ENCODE results near the gene CCDC146. TPM values are rescaled to one million over a fixed set of nuclear protein-coding genes. Genes with fewer than 3 reads are reported as not detected.

The CCDC146 gene
- total and polyA plus RNA-seq, 10 of the 15 experiments (the other 5 are each of a cell fraction or from before 2014, with no cell fraction given) = 0.28 to 5.3 (median 1.3) TPM

DNA sequence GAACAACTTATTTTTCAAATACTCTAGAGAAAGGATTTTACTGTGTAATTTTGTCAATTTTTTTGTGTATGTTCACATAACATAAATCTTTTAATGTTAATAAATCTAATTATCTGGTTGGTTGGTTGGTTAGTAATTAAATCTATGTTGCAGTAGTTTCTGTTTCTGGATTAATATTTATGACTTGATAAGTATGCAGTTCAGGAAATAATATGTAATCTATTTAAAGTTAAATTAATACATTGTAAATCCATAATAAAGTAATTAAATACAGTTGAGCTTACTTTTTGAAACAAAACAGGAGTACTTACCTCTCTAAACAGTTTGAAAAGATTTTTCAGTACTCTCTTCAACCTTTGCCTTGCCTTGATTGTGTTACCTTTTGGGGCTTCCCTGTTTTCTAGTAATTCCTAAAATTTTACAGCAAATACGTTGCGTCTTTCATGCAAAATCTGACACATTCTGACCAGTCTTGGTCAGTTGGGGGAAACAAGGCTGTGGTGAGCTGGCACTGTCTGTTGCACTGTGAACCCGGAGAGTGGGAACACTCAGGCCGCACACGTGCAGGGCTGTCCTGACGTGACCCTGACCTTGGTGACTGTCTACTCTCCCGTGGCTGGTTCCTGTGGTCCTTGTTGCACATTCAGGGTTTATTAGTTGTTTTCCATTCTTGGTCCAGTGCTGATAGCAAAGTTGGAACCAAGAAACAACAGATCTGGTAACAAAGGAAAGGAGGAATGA, 122.8 kb downstream of the CCDC146 start (continued):
- TF ChIP-seq, protein P1, sequence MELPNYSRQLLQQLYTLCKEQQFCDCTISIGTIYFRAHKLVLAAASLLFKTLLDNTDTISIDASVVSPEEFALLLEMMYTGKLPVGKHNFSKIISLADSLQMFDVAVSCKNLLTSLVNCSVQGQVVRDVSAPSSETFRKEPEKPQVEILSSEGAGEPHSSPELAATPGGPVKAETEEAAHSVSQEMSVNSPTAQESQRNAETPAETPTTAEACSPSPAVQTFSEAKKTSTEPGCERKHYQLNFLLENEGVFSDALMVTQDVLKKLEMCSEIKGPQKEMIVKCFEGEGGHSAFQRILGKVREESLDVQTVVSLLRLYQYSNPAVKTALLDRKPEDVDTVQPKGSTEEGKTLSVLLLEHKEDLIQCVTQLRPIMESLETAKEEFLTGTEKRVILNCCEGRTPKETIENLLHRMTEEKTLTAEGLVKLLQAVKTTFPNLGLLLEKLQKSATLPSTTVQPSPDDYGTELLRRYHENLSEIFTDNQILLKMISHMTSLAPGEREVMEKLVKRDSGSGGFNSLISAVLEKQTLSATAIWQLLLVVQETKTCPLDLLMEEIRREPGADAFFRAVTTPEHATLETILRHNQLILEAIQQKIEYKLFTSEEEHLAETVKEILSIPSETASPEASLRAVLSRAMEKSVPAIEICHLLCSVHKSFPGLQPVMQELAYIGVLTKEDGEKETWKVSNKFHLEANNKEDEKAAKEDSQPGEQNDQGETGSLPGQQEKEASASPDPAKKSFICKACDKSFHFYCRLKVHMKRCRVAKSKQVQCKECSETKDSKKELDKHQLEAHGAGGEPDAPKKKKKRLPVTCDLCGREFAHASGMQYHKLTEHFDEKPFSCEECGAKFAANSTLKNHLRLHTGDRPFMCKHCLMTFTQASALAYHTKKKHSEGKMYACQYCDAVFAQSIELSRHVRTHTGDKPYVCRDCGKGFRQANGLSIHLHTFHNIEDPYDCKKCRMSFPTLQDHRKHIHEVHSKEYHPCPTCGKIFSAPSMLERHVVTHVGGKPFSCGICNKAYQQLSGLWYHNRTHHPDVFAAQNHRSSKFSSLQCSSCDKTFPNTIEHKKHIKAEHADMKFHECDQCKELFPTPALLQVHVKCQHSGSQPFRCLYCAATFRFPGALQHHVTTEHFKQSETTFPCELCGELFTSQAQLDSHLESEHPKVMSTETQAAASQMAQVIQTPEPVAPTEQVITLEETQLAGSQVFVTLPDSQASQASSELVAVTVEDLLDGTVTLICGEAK (IDR thresholded peaks at IDR 0.05; ENCODE audit: borderline replicate concordance) = no peak
- TF ChIP-seq NR2F1 (conservative IDR thresholded peaks at IDR 0.05) (no peak), ZNF622 (IDR thresholded peaks at IDR 0.05) (no peak), MEF2B (IDR thresholded peaks at IDR 0.05; ENCODE audit: partially characterized antibody, poor library complexity, severe bottlenecking) (no peak)

DNA sequence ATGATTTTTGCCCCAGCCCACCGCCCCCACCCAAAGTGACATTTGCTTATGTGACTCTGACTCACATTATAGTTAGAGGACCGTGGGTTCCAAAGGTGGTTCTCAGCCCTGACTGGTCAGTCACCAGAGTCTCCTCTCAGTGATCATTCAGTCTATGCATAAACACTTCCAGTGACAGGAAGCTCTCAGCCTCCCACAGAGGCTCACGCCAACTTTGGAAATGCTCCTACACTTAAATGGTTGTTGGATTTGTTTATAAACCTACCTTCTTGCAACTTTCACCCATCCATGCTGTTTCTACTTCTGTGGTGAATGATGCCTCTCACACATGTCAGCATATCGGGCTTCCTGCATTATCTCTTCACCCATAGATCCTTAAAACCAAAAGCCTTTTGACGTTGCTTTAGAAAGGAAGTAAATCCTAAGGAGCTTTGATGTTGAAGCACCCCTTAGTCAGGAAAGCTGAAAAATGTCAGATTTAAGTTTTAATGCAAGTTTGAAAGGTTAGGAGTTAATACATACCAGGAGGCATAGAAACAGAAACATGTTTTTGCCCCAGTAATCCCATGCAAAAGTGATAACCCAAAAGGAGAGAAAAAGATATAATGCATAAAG, 123.7 kb downstream of the CCDC146 start:
- RAD21 ChIA-PET (ENCODE audit: unreplicated experiment) = interaction anchor here (0.9 to 6.3 kb wide), 26 partner anchors 8 to 182 kb away, joined by 3 to 87 read pairs (median 6); partner anchors contain the start of genes CCDC146 and FGL2
- no peaks in the 10 kb centered on the region for H4K20me1 ChIP-seq (ENCODE audit: control insufficient read depth, insufficient read depth)
- H3K4me2 ChIP-seq (ENCODE audit: control insufficient read depth, insufficient read depth) = no peak overlapping the region
- no peak overlapping the region for H3K27ac ChIP-seq (ENCODE audit: control insufficient read depth, insufficient read depth)
- intact Hi-C loops (cut with micrococcal nuclease; ENCODE audit: unreplicated experiment) (loop anchor here (2.0 kb wide), 2 partner anchors 47 to 123 kb away; partner anchors contain the start of genes CCDC146 and FGL2), in situ Hi-C loops (cut with MboI) (loop anchor here (5.0 kb wide), 2 partner anchors 86 to 119 kb away; no protein-coding TSS in a partner anchor)
- H2AFZ ChIP-seq (ENCODE audit: control insufficient read depth, low read depth, low read length) = no peak overlapping the region; the same call in 1 of the 2 replicates
- H3K27me3 ChIP-seq (replicated peaks in 1 of 2; ENCODE audit: control insufficient read depth in 2 of 2, insufficient read depth in 2 of 2, low read length in 1 of 2) = no peaks in the 10 kb centered on the region
- WGBS (ENCODE audit: insufficient coverage, insufficient replicate concordance, low lambda C conversion rate, missing lambda C conversion rate) = 61% methylated on average over 5 of the region's 5 CpGs
- BruUV-seq (replicated peaks) = no TSS peak
- SMC1A ChIA-PET (ENCODE audit: uncharacterized antibody, unreplicated experiment) = interaction anchor here (0.6 to 6.5 kb wide), 29 partner anchors 8 to 221 kb away, joined by 3 to 124 read pairs (median 8); partner anchors contain the start of genes CCDC146 and FGL2
- H3K9me3 ChIP-seq (replicated peaks; ENCODE audit: control insufficient read depth, insufficient read depth, low read length) = no peaks in the 10 kb centered on the region
- no peak overlapping the region for H3K4me3 ChIP-seq
- no peaks in the 10 kb centered on the region for H3K36me3 ChIP-seq (ENCODE audit: control insufficient read depth in 2 of 2, insufficient read depth in 2 of 2, low read length in 1 of 2)
- FAIRE-seq (no peak), ATAC-seq (peak; percentile 29; the same call in 2 of the 3 replicates), DNase-seq (ENCODE audit: low read depth, low spot score) (no peak)
- H3K4me1 ChIP-seq (ENCODE audit: control insufficient read depth, insufficient read depth, low read length) = no peaks in the 10 kb centered on the region
- no peaks in the 10 kb centered on the region for H3K79me2 ChIP-seq (ENCODE audit: control insufficient read depth, insufficient read depth, low read length)
- CTCF ChIA-PET = interaction anchor here (1.0 to 7.1 kb wide), 27 partner anchors 7 to 608 kb away, joined by 3 to 88 read pairs (median 10); partner anchors contain the start of genes CCDC146 and FGL2
- no peak overlapping the region for H3K9ac ChIP-seq (ENCODE audit: control insufficient read depth, insufficient read depth, low read length)
- POLR2A ChIA-PET = interaction anchor here (1.3 to 2.0 kb wide), 3 partner anchors 46 to 86 kb away, joined by 5 to 9 read pairs (median 7); no protein-coding TSS in a partner anchor
- TF ChIP-seq ZZZ3 (IDR thresholded peaks at IDR 0.05; ENCODE audit: control insufficient read depth, insufficient read length, low read depth) = no peak
- TF ChIP-seq, protein P2, sequence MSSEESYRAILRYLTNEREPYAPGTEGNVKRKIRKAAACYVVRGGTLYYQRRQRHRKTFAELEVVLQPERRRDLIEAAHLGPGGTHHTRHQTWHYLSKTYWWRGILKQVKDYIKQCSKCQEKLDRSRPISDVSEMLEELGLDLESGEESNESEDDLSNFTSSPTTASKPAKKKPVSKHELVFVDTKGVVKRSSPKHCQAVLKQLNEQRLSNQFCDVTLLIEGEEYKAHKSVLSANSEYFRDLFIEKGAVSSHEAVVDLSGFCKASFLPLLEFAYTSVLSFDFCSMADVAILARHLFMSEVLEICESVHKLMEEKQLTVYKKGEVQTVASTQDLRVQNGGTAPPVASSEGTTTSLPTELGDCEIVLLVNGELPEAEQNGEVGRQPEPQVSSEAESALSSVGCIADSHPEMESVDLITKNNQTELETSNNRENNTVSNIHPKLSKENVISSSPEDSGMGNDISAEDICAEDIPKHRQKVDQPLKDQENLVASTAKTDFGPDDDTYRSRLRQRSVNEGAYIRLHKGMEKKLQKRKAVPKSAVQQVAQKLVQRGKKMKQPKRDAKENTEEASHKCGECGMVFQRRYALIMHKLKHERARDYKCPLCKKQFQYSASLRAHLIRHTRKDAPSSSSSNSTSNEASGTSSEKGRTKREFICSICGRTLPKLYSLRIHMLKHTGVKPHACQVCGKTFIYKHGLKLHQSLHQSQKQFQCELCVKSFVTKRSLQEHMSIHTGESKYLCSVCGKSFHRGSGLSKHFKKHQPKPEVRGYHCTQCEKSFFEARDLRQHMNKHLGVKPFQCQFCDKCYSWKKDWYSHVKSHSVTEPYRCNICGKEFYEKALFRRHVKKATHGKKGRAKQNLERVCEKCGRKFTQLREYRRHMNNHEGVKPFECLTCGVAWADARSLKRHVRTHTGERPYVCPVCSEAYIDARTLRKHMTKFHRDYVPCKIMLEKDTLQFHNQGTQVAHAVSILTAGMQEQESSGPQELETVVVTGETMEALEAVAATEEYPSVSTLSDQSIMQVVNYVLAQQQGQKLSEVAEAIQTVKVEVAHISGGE (CRISPR knock-in tag; IDR thresholded peaks at IDR 0.05) = no peak
- no peak for TF ChIP-seq GABPA (IDR thresholded peaks at IDR 0.05; ENCODE audit: low read depth)
- TF ChIP-seq CHD4 (IDR thresholded peaks at IDR 0.05) = no peak
- no peak for TF ChIP-seq IKZF1 (conservative IDR thresholded peaks at IDR 0.05)
- no peak for TF ChIP-seq SIN3A (IDR thresholded peaks at IDR 0.05; ENCODE audit: low read depth, low read length)
- TF ChIP-seq, protein P3, sequence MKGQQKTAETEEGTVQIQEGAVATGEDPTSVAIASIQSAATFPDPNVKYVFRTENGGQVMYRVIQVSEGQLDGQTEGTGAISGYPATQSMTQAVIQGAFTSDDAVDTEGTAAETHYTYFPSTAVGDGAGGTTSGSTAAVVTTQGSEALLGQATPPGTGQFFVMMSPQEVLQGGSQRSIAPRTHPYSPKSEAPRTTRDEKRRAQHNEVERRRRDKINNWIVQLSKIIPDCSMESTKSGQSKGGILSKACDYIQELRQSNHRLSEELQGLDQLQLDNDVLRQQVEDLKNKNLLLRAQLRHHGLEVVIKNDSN (IDR thresholded peaks at IDR 0.05; ENCODE audit: borderline replicate concordance, extremely low read length, insufficient read depth, low read depth, low read length) = no peak
- TF ChIP-seq KDM1A (IDR thresholded peaks at IDR 0.05; ENCODE audit: borderline replicate concordance) = no peak

Data from GM12878 (cell line).